Gastrocnemius medialis (tissue), 4 donors: ENCODE results near the gene AFF3. TPM values are rescaled to one million over a fixed set of nuclear protein-coding genes. Genes with fewer than 3 reads are reported as not detected.

Experiments
- ATAC-seq, 2 donors: fragments of 150-250 bp; one replicate each; pipeline ENCODE4 v1.9.1; 2016
- DNase-seq, 2 donors: peaks; one replicate each; pipeline ENCODE4 v3.0.0-alpha.2; 2019
- H3K27ac ChIP-seq, 4 donors: fragments of 200-600 bp; sonication (generic); 1 replicate in 1 of 4; 2 replicates in 3 of 4; pipeline ENCODE4 v1.5.1; 2016 to 2018; ENCODE audit warnings: mild to moderate bottlenecking in 2 of 4, moderate library complexity in 1 of 4
- H3K27me3 ChIP-seq, 3 donors: fragments of 200-600 bp; sonication (generic) in 2 of 3; 1 replicate in 1 of 3; 2 replicates in 2 of 3; pipeline versions ENCODE4 v1.5.1 to v1.6.0; 2016 to 2019; ENCODE audit warnings: mild to moderate bottlenecking in 1 of 3, moderate library complexity in 1 of 3
- H3K36me3 ChIP-seq, 2 donors: fragments of 200-600 bp; sonication (generic) in 1 of 2; one replicate each; pipeline ENCODE4 v1.5.1; 2017 to 2018
- H3K4me1 ChIP-seq, 2 donors: fragments of 200-600 bp; sonication (generic) in 1 of 2; one replicate each; pipeline ENCODE4 v1.5.1; 2016 to 2017; ENCODE audit warnings: mild to moderate bottlenecking in 2 of 2
- H3K4me3 ChIP-seq, 4 donors: fragments of 200-600 bp; sonication (generic) in 3 of 4; 1 replicate in 1 of 4; 2 replicates in 3 of 4; pipeline ENCODE4 v1.5.1; 2016 to 2019; ENCODE audit warnings: mild to moderate bottlenecking in 2 of 4
- H3K9me3 ChIP-seq, 3 donors: fragments of 200-600 bp; sonication (generic) in 2 of 3; 1 replicate in 1 of 3; 2 replicates in 2 of 3; pipeline ENCODE4 v1.5.1; 2016 to 2019
- POLR2A ChIP-seq, 2 donors: fragments of 450-650 bp; IDR thresholded peaks; one replicate each; pipeline ENCODE4 v1.6.1; 2017; ENCODE audit warnings: antibody characterized with exemption in 2 of 2, mild to moderate bottlenecking in 2 of 2, moderate library complexity in 2 of 2
- in situ Hi-C, 4 donors: fragments of 200-750 bp; cut with MboI; loops; one replicate each; pipeline versions ENCODE4 v1.15.0 to v1.8.0; 2017; ENCODE audit warnings: low sequenced_read_pairs in 4 of 4
- intact Hi-C: fragments of 100-400 bp; cut with DNase I; formaldehyde crosslinking; loops from one replicate; pipeline ENCODE4 v1.15.1; 2023; ENCODE audit warnings: low total_unique reads
- total RNA-seq, 4 donors: library from RNA; depleted of rRNA; stranded (reverse); fragments of >200 nt; gene quantifications; one replicate each; pipeline versions ENCODE4 v1.1.0 to v1.2.3, GENCODE V29; 2016
- TF ChIP-seq, protein P1 (sequence below), 5 experiments: fragments of 450-650 bp in 3 of 5; fragments of 200-600 bp in 2 of 5; sonication (generic) in 2 of 5; IDR thresholded peaks in 4 of 5; conservative IDR thresholded peaks in 1 of 5; 1 replicate in 4 of 5; 2 replicates in 1 of 5; pipeline ENCODE4 v1.5.1; 2016 to 2019; ENCODE audit warnings: antibody characterized with exemption in 5 of 5, mild to moderate bottlenecking in 3 of 5, moderate library complexity in 3 of 5

AFF3 gene
- total RNA-seq, 4 donors from 2014 or later = 0.22 to 0.55 (median 0.47) TPM

- Histone ChIP-seq H3K4me3 (no peak overlapping the region), H3K27ac (no peak overlapping the region), H3K4me1 (no peaks in the 10 kb centered on the region), H3K27me3 (no peaks in the 10 kb centered on the region), H3K9me3 (no peaks in the 10 kb centered on the region), H3K36me3 (no peaks in the 10 kb centered on the region)
- DNase-seq (no peak), ATAC-seq (no peak)
- in situ Hi-C loops = no loop called here
- TF ChIP-seq, protein P1, sequence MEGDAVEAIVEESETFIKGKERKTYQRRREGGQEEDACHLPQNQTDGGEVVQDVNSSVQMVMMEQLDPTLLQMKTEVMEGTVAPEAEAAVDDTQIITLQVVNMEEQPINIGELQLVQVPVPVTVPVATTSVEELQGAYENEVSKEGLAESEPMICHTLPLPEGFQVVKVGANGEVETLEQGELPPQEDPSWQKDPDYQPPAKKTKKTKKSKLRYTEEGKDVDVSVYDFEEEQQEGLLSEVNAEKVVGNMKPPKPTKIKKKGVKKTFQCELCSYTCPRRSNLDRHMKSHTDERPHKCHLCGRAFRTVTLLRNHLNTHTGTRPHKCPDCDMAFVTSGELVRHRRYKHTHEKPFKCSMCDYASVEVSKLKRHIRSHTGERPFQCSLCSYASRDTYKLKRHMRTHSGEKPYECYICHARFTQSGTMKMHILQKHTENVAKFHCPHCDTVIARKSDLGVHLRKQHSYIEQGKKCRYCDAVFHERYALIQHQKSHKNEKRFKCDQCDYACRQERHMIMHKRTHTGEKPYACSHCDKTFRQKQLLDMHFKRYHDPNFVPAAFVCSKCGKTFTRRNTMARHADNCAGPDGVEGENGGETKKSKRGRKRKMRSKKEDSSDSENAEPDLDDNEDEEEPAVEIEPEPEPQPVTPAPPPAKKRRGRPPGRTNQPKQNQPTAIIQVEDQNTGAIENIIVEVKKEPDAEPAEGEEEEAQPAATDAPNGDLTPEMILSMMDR (IDR thresholded peaks at IDR 0.05 in 4 of 5, conservative IDR thresholded peaks at IDR 0.05 in 1 of 5) = no peak
- no peak for TF ChIP-seq POLR2A (IDR thresholded peaks at IDR 0.05)
- intact Hi-C loops = no loop called here
Observed at GRCh38 chr2:99697811-99698568, 444.4 kb downstream of the AFF3 start.

DNA sequence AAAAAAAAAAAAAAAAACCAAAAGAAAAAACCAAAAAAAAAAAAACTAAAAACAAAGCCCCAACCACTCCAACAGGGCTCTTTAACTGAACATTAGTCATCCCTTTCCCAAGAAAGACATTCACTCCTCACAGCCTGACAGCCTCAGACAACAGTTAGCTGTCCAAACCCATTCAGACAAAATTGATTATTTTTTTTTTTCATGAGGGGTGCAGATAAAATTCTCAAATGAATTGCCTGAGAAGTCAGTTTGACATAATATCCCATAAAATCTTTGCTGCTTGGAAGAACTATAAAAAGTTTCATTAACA lies 446.5 kb downstream of the AFF3 start:
- Histone ChIP-seq H3K9me3 (no peaks in the 10 kb centered on the region), H3K27ac (no peak overlapping the region), H3K27me3 (no peaks in the 10 kb centered on the region), H3K4me1 (no peaks in the 10 kb centered on the region), H3K4me3 (no peak overlapping the region), H3K36me3 (no peaks in the 10 kb centered on the region)
- ATAC-seq = no peak
- TF ChIP-seq, protein P1 (IDR thresholded peaks at IDR 0.05 in 4 of 5, conservative IDR thresholded peaks at IDR 0.05 in 1 of 5) = no peak
- no peak for TF ChIP-seq POLR2A (IDR thresholded peaks at IDR 0.05)
- in situ Hi-C loops (no loop called here), intact Hi-C loops (no loop called here)
- DNase-seq = no peak

- H3K4me1 ChIP-seq = no peaks in the 10 kb centered on the region
- TF ChIP-seq POLR2A (IDR thresholded peaks at IDR 0.05) = no peak
- TF ChIP-seq, protein P1 (IDR thresholded peaks at IDR 0.05 in 4 of 5, conservative IDR thresholded peaks at IDR 0.05 in 1 of 5) = no peak
- no peak for DNase-seq
- H3K27me3 ChIP-seq = no peaks in the 10 kb centered on the region
- H3K9me3 ChIP-seq = no peaks in the 10 kb centered on the region
- intact Hi-C loops = no loop called here
- ATAC-seq = no peak
- no peaks in the 10 kb centered on the region for H3K36me3 ChIP-seq
- H3K4me3 ChIP-seq = no peak overlapping the region
- in situ Hi-C loops = no loop called here
- no peak overlapping the region for H3K27ac ChIP-seq
Observed at GRCh38 chr2:99695130-99695943, 447.1 kb downstream of the AFF3 start.

- Histone ChIP-seq H3K4me1 (peaks cover 1 to 4% of the 10 kb centered on the region in 2 donors), H3K9me3 (no peaks in the 10 kb centered on the region), H3K36me3 (no peaks in the 10 kb centered on the region), H3K27me3 (no peaks in the 10 kb centered on the region), H3K4me3 (no peak overlapping the region), H3K27ac (no peak overlapping the region)
- no peak for ATAC-seq
- intact Hi-C loops = no loop called here
- TF ChIP-seq, protein P1 (IDR thresholded peaks at IDR 0.05 in 4 of 5, conservative IDR thresholded peaks at IDR 0.05 in 1 of 5) = no peak
- no peak for TF ChIP-seq POLR2A (IDR thresholded peaks at IDR 0.05)
- in situ Hi-C loops = no loop called here
- no peak for DNase-seq
Observed at GRCh38 chr2:99694331-99694730, 448.1 kb downstream of the AFF3 start.
